NT2/D1 (cell line): Measurements from ENCODE around the gene MFAP3L.

Source experiments
- SUZ12 ChIP-seq: IDR thresholded peaks from 2 replicates; pipeline ENCODE4 v1.6.1; 2011; ENCODE audit not compliant: insufficient read length, insufficient read depth; ENCODE audit errors: extremely low read depth
- YY1 ChIP-seq: IDR thresholded peaks from 2 replicates; pipeline ENCODE4 v1.6.1; 2011; ENCODE audit not compliant: insufficient read length, insufficient read depth
- ZNF274 ChIP-seq: IDR thresholded peaks from 2 replicates; pipeline ENCODE4 v1.6.1; 2011; ENCODE audit warnings: mild to moderate bottlenecking, low read depth, low read length

GRCh38 chr4:169984745-169985144, 41.5 kb downstream of the MFAP3L start:
- no peak for TF ChIP-seq SUZ12
- TF ChIP-seq ZNF274: no peak
- no peak for TF ChIP-seq YY1
